ENCODE results near the gene TCF4.

The TCF4 gene

DNA sequence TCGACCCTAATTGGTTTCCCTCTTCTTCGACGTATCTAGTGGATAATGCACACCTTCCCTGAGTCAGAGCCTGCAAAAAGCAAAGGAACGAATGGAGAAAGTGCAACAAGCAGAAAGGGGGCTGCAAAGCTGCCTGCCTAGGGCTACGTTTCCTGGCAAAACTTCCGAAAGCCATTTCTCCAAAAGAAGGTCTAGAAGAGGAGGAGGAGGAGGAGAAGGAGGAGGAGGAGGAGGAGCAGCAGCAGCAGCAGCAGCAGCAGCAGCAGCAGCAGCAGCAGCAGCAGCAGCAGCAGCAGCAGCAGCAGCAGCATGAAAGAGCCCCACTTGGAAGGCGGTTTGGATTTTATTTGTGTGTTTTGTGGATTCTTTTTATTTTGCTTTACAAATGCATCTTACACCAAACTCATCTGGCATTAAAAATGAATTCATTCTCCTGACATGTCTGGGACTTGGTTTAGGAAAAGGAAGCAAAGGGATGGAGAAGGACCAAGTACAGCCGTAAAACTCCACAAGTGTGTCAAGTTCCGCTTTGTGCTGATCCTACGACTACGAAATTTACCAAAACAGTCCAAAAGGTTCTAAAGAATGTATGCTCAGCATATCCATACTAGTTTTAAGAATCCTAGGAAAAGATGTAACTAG, 2.0 kb downstream of the TCF4 start:
- DNase-seq (ENCODE audit: low read depth) = no peak

DNA sequence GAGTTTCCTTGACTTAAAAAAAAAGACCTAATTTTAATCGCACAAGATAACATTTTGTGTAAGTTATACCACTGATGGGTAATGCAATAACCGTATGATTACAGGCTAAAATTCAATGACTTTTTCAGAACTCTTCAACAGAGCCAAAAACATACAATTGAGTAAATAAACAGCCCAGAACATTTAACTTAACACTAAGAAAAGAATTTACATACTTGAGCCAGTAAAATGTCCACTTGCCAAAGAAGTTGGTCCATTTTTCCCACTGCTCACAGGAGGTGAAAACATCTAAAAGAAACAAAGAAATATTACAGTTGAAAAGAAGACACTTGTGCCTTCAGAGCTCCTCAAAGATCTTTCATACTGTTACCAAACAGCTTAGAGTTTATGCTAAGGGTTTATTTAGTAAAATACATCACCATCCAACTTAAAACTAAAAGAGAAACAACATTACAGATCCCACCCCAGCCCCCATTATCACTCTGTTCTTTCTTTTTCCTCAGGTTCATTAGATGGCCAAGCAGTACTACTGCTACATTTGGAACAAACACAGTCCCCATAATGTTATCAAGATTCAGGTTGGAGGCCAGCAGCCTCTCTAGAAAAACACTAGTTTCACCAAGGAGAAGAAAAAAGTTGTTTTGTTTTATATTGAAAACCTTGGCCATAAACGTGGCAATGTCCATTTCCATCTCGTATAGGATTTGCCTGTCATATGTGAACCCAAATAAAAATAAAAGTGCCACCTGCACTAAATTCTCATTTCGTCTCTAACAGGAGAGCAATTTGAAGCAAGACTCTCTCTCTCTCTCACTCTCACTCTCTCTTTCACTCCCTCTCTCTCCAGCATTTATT, 2.7 kb downstream of the TCF4 start:
- peak; percentile 26 for DNase-seq (ENCODE audit: low read depth)

DNA sequence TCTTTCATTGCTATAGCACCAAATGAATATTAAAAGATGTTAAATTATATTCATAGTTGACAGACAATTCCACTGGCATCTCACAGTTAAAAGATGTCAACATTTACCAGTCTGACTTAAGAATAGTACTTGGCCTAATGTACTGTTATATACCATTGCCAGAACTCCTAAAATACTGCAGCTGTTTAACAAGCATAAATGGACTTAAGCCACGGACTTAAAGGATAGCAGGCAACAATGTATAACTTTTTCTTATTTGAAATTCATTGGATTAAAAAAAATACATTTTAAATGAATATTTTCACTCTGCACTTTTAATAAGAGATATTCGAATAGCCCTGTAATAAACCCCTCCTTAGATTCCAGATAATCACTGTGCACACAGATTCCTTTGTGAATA, 3.8 kb downstream of the TCF4 start:
- no peak for DNase-seq (ENCODE audit: low read depth)

DNA sequence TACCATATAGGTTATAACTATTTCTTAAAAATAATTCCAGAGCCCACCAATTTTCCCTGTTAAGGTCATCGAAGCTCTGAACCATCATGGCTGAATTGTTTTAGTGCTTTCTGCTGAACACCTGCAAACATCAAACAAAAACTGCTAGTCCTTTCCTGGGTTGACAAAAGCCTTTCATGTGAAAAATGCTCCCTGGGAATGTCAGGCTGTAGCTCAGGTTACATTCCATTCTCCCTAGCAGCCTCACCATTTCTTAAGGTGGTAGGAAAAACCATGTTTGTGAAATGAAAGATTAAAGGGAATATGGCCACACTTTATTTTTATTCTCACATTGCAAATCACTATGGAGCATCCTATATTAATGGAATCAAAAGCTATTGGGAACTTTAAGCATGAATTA, 5.7 kb downstream of the TCF4 start:
- no peak for DNase-seq (ENCODE audit: low read depth)

DNA sequence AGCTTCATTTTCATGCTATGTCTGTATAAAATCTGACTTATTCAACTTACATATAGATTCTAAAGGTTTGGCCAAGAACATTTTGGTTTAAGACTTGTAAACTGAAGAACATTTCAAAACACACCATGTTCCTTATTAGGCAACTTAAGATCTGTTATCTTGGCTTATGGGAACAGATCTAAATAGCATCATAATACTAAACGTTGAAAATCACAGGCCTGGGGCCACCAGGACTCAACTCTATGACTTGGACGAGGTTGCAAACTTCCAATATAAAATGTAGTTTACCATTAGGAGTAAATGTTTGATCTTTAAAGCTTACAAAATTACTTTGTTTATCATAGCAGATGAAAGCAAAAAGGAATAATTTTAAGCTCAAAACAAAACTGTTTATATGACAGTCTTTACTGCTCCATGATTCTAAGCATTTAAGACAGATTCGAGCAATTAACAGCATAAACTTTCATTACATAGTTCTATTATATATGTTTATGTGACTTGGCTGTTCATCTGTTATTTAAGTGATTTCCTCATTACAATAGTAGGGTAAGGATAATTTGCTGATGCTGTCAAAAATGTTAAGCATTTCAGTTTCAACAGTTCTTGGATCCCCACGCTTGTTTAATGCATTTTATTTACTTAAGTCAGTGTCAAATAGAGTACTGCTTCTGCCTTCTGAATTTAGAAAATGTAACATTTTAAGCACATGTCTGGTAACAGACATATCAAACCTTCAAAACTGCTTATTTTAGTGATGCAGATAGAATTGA, 8.3 kb downstream of the TCF4 start:
- DNase-seq (ENCODE audit: low read depth) = peak; percentile 40

DNA sequence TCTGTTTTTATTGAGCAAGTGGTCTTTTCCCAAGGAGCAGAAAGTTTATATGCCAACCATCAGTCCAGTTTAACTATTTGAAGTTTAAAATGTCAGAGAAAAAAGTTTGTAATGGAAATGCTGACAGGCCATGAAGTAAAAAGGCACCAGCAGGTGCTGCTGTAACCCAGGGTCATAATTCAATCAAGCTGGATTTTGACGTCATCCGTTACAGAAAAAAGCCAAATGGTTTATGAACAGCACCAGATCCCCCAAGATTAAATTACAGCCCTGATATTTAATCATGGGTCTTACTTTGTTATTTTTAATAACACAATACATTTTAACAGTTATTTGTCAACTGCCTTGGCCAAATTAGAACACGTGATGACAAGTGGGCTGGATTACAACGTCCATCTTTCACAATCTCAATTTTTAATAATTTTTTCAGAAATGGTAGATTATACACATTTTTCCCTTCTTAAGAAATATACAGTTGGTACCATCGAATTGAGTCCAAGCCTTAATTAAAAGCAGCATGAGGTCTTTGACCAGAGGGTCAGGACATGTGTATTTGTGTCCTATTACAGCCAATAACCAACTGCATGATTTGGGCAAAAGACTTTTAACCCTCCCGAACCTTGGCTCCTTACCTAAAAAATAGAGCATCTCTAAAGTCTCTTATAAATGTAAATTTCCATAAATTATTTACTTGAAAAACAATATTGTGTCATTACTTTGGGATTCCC, 10.0 kb downstream of the TCF4 start:
- peak; percentile 42 for DNase-seq (ENCODE audit: low read depth)

DNA sequence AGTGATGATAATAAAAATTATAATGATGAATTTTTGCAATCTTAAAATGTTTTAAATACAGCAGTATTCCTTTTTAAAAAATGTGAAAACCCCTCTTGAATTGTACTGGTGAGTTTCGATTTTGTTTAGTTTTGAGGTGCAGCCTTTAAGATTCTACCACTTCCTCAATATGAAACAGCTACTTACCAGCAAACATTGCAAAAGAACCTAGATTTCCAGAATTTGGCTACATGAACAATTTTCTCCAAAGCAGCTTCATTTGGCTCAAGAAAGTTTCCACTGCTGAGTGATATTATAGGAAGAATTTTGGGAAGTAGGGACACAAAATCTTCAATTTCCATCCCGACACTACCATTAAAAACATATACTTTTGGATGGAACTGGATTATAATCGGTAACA, 12.0 kb downstream of the TCF4 start:
- no peak for DNase-seq (ENCODE audit: low read depth)

DNA sequence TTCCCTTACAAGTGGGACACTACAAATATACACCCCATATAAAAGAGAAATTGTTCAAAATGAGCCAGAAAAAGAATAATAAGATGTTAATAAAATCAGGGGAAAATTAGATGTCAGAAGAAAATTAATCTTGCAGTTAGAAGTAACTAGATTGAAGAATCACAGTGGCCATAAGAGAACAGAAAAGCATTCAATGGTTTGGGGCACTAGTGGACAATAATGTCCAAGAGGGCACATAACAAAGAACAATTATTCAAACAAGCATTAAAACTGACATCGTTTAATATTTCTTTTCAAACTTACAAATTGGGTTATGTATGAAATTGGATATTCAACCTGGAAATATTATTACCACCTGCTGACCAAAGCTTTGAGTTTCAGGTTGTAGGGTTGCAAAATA, 12.9 kb downstream of the TCF4 start:
- no peak for DNase-seq (ENCODE audit: low read depth)

DNA sequence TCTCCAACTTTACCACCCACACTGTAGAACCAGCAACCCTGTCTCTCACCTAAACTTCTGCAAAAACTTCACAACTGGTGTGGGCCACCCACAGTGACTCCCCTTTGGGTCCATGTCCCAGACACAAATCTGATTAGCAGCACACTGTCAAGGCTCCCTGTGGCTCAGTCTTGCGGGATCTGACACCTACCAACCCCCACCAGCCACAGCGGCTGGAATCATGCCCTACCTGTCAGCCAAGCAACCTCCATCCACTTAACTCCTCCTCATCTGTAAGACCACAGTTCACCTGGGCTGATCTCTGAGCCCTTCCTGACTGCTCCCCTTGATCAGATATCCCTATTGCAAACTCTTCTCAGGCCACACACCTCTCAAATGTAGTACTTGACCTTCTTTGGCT, 14.6 kb downstream of the TCF4 start:
- DNase-seq (ENCODE audit: low read depth) = no peak

DNA sequence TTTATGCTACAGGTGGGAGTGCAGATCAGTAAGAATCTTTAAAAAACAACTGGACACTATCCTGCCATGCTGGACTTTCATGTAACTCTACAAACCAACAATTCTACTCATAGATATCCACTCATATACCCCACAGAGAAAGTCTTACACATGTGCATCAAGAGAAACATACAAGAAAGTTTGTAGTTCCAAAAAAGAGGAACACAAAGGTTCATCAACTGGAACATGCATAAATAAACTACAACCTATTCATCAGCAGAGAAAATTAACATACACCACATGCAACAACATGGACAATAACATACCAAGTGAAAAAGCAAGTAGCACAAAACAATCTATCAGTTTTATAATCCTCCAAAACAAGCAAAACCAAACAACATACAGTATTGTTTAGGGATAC, 17.0 kb downstream of the TCF4 start:
- no peak for DNase-seq (ENCODE audit: low read depth)

DNA sequence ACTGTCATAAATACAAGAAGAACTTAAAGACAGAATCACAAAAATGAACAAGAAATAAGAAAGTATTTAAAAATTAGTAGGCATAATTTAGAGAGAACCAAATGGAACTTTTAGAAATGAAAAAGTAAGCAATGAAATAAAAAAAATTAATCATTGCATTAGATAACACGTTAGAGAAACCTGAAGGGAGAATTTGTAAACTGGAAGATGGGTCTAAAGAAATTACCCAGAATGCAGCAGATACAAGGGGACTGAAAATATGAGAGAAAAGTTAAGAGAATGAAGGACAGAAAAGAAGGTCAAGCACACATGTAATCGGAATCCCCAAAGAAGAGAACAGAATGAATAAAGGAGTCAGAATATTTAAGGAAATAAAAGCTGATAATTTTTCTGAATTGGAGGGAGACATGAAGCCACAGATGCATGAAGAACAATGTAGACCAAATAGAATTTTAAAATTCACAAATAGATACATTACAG, 21.5 kb downstream of the TCF4 start:
- DNase-seq (ENCODE audit: low read depth) = no peak

DNA sequence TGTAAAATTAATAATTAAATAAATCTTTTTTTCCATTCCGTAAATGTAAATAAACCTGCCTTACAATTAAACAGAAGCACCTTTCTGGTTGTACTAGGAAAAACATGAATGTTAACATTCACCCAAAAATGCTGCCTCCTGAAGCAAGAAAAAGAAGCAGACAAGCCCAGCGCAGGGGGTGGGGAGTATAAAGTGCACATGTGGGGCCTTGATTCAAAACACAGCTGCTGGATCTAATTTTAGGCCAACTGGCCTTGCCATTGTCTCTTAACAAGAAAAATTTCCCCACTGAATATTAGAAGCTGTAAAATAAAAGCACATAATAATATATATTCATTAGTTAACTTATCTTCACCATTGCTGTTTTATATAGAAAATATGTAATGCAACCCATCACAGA, 28.3 kb downstream of the TCF4 start:
- DNase-seq (ENCODE audit: low read depth) = no peak

DNA sequence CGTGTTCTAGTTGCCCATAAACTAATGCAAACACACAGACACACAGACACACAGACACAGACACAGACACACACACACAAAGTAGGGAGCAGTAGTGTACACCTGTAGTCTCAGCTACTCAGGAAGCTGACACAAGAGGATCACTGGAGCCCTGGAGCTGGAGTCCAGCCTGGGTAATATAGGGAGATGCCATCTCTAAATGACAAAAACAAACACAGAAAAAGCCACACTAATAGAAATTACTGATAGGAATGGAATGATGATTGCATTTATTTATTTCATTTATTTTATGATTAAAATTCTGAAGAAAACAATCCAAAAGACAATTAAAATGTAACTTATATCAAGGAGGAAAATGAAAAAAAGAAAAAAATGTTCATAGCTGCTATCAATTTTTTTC, 30.8 kb downstream of the TCF4 start:
- no peak for DNase-seq (ENCODE audit: low read depth)

DNA sequence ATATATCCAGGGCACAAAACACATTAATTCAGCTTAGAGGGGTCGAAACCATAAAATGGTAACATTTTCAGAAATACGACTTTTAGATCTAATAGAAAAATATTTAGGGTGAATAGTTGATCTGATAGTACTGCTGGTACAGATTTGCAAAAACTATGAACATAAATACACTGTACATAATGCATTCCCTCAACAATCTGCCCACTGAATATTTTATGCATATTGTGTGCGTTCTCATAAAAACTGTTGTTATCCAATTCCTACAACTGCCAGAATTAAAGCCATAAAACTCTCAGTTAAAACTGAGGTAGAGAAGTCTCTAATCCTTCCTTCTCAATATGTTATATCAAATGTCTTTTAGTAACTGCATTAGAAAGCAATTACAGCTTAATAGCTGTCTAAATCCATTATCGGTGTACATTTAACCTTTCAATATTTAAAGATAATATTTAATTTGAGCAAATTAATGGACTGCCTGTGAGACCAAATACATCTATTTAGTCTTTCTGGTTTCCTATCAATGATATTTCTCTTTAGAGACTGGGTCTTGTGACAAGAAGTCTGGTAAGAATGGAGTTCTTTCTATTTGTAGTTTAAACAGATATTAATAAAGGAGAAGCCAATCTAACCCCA, 32.5 kb downstream of the TCF4 start:
- DNase-seq (ENCODE audit: low read depth) = no peak

DNA sequence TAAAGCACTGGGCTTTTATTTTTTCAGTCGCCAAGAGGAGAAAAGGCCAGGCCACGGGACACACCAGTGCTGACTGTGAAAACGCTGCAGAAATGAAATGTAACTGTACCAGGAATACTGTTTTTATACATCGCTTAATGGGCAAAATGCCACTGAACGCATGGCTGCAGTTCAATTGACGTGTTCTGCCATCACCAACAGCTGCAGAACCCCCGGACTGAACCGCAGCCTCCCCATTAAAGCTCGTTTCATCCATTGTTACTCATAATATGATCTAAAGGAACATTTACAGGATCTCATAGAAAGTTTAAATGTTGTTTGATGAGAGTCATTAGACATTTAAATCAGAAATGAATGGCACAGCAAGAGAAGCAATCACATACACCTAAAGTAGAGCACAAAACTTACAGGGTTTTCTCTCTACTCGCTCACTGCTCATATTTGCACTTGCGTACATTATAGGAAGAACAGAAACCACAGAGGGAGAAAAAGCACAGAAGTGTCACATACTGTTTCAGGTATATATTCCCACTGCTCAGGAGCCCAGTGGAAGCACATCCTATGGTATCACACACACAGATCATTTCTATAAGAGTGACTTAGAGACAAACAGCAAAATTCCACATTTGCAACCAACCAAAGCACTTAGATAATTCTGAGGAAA, 35.3 kb downstream of the TCF4 start:
- DNase-seq (ENCODE audit: low read depth) = peak; percentile 3

DNA sequence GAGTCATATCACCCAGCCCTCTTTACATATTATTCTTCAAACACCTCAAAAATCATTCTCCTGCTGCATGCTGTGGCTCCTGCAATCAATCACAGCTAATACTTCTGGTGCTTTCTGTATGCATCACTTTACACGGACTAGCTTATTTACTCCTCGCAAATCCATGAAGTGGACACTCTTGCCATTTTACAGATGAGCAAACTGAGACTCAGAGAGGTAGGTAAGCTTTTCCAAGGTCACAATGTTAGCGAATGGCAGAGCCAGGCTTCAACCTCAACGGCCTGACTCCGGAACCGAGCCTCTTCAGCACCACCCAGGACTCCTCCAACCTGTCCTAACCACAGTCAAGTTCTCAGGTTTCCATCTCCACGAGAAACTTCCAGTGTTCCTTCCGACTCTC, 36.8 kb downstream of the TCF4 start:
- no peak for DNase-seq (ENCODE audit: low read depth)

DNA sequence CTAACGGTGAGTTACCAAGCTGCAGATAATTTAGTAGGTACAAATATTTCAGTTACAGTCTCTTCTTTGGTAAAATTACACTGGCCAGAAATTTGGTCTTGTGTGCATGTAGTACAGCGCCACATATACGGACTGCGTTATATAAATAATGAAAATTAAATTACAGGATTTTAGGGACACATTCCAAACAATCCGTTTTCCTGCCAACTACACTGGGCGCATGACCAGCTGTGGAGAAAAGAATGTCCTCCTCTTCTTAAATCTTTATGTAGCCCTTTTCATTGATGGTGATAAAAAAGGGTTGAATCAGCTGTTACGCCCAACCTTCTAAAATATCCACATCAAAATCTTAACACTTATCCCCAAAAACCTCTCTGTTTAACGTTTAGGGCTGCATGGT, 37.5 kb downstream of the TCF4 start:
- DNase-seq (ENCODE audit: low read depth) = peak; percentile 6

DNA sequence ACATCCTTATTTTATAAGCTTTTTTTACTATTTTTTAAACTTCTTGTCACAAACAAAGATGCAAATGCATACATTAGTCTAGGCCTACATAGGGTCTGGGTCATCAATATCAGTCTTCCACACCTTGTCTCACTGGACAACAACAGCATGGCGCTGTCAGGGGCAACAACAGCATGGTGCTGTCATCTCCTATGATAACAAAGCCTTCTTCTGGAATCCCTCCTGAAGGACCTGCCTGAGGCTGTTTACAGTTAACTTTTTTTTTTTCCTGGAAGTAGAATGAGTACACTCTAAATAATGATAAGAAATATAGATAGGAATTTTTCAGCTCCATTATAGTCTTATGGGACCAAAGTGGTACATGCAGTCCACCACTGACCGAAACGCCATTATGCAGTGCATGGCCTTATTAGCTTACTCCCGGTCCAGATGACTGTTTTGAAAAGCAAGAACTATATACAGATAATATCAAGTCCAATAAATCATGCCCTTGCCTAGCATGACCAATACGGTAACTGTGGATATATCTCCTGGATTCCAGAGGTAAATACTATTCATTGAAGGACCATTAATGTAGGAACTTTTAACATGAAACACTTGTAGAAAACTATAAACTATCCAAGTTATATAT, 38.4 kb downstream of the TCF4 start:
- DNase-seq (ENCODE audit: low read depth) = no peak

DNA sequence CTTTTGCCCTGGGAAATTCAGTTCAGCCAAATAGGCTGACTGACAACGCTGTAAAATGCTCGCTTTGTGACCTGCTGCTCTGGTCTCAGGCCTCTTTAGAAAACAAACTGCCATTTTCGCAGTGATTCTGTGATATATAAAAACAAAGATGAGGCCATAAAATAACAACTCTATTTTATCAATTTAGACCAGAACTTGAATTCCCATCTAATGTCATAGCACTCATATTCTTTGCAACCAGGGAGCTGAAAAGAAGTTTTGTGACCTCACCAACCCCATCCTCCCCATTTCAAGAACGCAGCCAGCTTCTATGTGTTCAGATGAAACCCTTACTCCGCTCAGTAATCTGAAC, 40.3 kb downstream of the TCF4 start:
- DNase-seq (ENCODE audit: low read depth) = no peak

DNA sequence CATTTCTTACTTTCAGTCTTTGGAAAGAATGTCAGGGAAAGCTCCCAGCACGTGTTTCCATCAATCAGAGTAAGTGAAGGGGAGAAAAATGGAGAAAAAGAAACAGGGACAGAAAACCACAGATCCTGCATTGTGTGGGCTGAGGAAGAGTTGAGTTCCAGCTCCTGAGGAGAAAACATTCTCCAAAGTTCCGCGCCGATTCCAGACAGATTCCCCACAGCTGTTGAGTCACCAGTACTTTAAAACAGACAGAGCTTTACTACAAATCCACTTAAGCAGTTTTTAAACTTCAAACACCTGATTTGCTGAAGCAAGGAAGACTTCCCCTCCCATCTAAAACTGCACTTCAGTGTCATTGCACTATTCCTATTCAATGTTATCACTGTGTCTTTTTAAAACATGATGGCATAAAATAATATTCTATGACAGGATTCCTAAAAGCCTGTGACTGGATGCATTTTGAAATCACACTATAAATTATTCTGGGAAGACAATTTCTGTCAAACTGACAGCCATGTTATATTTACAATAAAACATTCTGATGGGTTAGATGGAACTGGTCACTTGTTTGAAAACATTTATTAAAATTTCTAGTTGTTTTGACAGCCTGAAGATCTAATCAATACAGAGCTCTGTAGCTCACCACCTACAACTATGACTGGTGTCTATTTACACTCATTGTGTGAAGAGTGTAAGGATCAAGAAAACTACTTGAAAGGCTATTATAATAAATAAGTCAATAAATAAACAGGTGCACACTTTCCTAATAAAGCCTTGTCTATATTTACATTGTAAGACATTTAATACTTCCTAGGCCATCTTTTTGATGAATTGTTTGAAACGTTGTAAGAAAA, 40.9 kb downstream of the TCF4 start:
- DNase-seq (ENCODE audit: low read depth) = peak; percentile 12

Measured in fibroblast of gingiva (primary cell).